GM12872 (cell line): Measurements from ENCODE around the gene CAMTA1.

ENCODE experiments used
- CTCF ChIP-seq: IDR thresholded peaks from 3 replicates; pipeline ENCODE4 v1.5.1; 2011; ENCODE audit warnings: low read depth, mild to moderate bottlenecking, low read length, moderate library complexity; ENCODE audit not compliant: insufficient read depth

The CAMTA1 gene

GRCh38 chr1:7379441-7379971, 594.3 kb downstream of the CAMTA1 start:
- TF ChIP-seq CTCF, result no peak

GRCh38 chr1:7380712-7381111, 595.5 kb downstream of the CAMTA1 start:
- TF ChIP-seq CTCF, result no peak

- TF ChIP-seq CTCF, result no peak
These were observed 597.7 kb downstream of the CAMTA1 start for GRCh38 chr1:7382971-7383370.

GRCh38 chr1:7383671-7384520, 598.6 kb downstream of the CAMTA1 start:
- no peak for TF ChIP-seq CTCF

- TF ChIP-seq CTCF, result no peak
These were observed 599.4 kb downstream of the CAMTA1 start for GRCh38 chr1:7384679-7385078.

- TF ChIP-seq CTCF, result no peak
These were observed 600.4 kb downstream of the CAMTA1 start for GRCh38 chr1:7385471-7386225.
